GM12801 (cell line): Measurements from ENCODE around the gene PARVB.

Experiments used
- TF ChIP-seq, protein P1 (sequence below): IDR thresholded peaks from one replicate; pipeline ENCODE4 v1.5.1; 2011; ENCODE audit warnings: control low read depth; ENCODE audit not compliant: insufficient read length; ENCODE audit errors: extremely low read depth

PARVB gene

GRCh38 chr22:44125421-44125820, 101.3 kb downstream of the PARVB start:
- TF ChIP-seq, protein P1, sequence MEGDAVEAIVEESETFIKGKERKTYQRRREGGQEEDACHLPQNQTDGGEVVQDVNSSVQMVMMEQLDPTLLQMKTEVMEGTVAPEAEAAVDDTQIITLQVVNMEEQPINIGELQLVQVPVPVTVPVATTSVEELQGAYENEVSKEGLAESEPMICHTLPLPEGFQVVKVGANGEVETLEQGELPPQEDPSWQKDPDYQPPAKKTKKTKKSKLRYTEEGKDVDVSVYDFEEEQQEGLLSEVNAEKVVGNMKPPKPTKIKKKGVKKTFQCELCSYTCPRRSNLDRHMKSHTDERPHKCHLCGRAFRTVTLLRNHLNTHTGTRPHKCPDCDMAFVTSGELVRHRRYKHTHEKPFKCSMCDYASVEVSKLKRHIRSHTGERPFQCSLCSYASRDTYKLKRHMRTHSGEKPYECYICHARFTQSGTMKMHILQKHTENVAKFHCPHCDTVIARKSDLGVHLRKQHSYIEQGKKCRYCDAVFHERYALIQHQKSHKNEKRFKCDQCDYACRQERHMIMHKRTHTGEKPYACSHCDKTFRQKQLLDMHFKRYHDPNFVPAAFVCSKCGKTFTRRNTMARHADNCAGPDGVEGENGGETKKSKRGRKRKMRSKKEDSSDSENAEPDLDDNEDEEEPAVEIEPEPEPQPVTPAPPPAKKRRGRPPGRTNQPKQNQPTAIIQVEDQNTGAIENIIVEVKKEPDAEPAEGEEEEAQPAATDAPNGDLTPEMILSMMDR, result no peak

DNA sequence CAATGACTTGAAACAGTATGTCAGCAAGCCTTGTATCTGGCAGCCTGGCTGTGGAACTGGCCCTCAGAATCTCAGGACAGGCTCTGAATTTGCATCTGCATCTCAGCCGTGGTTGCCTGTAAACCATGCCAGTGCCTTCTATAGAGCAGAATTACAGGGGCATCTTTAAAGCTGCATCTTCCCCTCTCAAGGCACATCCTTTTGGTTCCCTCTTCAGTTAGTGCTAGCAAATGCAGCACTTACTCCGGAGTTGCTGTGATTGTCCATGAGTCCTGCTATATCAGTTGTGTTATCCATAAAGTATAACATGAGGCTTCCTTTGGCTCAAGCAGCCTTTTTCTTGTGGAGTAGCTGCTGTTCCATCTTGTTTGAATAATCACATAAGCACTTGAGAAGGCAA, 102.7 kb downstream of the PARVB start:
- TF ChIP-seq, protein P1, result no peak

DNA sequence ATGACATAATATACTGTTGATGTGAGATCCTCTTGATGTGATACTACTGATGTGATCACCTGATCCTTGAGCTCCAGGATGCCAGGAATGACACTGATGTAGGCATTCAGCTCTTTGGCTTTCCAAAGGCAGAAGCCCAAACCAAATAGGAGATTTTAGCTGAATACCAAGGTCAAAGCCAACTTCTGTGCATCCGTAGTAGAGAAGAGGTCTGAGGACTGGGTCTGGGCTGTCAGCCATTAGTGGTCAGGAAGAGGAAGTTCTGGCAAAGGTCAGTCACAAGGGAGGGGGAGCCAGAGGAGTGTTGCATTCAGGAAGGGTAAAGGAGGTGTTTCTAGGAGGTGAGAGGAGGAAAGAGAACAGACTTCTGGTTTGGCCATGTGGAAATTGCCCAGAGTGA, 103.3 kb downstream of the PARVB start:
- TF ChIP-seq, protein P1, result no peak

- TF ChIP-seq, protein P1, result no peak
Observed at GRCh38 chr22:44128958-44129618, 105.0 kb downstream of the PARVB start.

- TF ChIP-seq, protein P1, result no peak
Observed at GRCh38 chr22:44129619-44129976, 105.5 kb downstream of the PARVB start.

GRCh38 chr22:44130076-44130711, 106.1 kb downstream of the PARVB start:
- TF ChIP-seq, protein P1, result no peak

DNA sequence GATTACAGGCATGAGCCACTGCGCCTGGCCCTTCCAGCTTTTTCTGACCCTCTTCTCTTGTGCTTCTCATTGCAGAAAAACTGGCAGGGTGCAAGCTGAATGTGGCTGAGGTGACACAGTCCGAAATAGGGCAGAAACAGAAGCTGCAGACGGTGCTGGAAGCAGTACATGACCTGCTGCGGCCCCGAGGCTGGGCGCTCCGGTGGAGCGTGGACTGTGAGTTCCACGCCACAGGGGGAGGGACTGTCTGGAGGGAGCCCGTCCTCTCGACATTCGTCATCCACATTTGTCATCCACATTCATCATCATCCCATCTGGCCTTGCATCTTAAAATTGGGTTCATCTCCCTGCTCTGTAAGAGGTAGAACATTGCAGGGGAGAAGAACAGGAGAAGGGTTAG, 107.3 kb downstream of the PARVB start:
- TF ChIP-seq, protein P1, result no peak
